GM12878 (cell line): ENCODE results near the gene FGF23. TPM values are rescaled to one million over a fixed set of nuclear protein-coding genes. Genes with fewer than 3 reads are reported as not detected.

Source experiments
- ATAC-seq: fragments of 200-7000 bp; cut with Tn5 transposase; 3 replicates; pipeline ENCODE4 v1.9.1; 2020; ENCODE audit warnings: mild to moderate bottlenecking, moderate library complexity
- BruUV-seq: library from RNA; stranded (reverse); fragments of 400-500 nt; replicated peaks from 2 replicates; lab custom pipeline; 2021; lab: Mats Ljungman, UMichigan
- CTCF ChIA-PET: fragments of 300-600 bp; sonication (Branson Sonifier 250); formaldehyde crosslinking; extraction: SDS; loops from one replicate; lab custom pipeline; 2021; ENCODE audit warnings: inconsistent platforms; lab: Yijun Ruan, JAX
- POLR2A ChIA-PET: fragments of 350-600 bp; formaldehyde crosslinking; extraction: SDS; loops from one replicate; lab custom pipeline; 2021; ENCODE audit warnings: inconsistent platforms; lab: Charles Lee
- RAD21 ChIA-PET: fragments of 300-600 bp; sonication (Branson Sonifier 250); formaldehyde crosslinking; loops from one replicate; lab custom pipeline; 2023; ENCODE audit warnings: antibody characterized with exemption; ENCODE audit not compliant: unreplicated experiment; lab: Charles Lee
- SMC1A ChIA-PET: fragments of 300-600 bp; sonication (Branson Sonifier 250); formaldehyde crosslinking; loops from one replicate; lab custom pipeline; 2023; ENCODE audit not compliant: unreplicated experiment, uncharacterized antibody; lab: Charles Lee
- DNase-seq: peaks from one replicate; pipeline ENCODE4 v3.0.0-alpha.2; 2011; ENCODE audit warnings: low read depth, low spot score
- FAIRE-seq: peaks from 3 replicates; lab custom pipeline; 2011; peaks lifted over from hg19 to GRCh38; lab: Jason Lieb, UNC
- H2AFZ ChIP-seq: 2 replicates; pipeline ENCODE4 v1.6.0; 2011; ENCODE audit warnings: low read depth, low read length, control low read depth; ENCODE audit not compliant: control insufficient read depth
- H3K27ac ChIP-seq: 2 replicates; pipeline ENCODE4 v1.5.1; 2011; ENCODE audit warnings: control low read depth; ENCODE audit not compliant: control insufficient read depth, insufficient read depth
- H3K27me3 ChIP-seq, 2 experiments: replicated peaks in 1 of 2; 2 replicates each; pipeline versions ENCODE4 v1.6.0 to v1.6.1; 2011; ENCODE audit warnings: low read length in 1 of 2; ENCODE audit not compliant: control insufficient read depth in 2 of 2, insufficient read depth in 2 of 2
- H3K36me3 ChIP-seq, 2 experiments: 2 replicates each; pipeline ENCODE4 v1.5.1; 2011; ENCODE audit warnings: low read length in 1 of 2; ENCODE audit not compliant: control insufficient read depth in 2 of 2, insufficient read depth in 2 of 2
- H3K4me1 ChIP-seq: 2 replicates; pipeline ENCODE4 v1.6.1; 2011; ENCODE audit warnings: mild to moderate bottlenecking, low read length, moderate library complexity, mixed read lengths; ENCODE audit not compliant: control insufficient read depth, insufficient read depth
- H3K4me2 ChIP-seq: 2 replicates; pipeline ENCODE4 v1.6.0; 2011; ENCODE audit warnings: control low read depth; ENCODE audit not compliant: control insufficient read depth, insufficient read depth
- H3K4me3 ChIP-seq: fragments of 200-600 bp; sonication (generic); 2 replicates; pipeline ENCODE4 v1.5.1; 2016
- H3K79me2 ChIP-seq: 2 replicates; pipeline ENCODE4 v1.6.0; 2011; ENCODE audit warnings: low read length; ENCODE audit not compliant: control insufficient read depth, insufficient read depth
- H3K9ac ChIP-seq: 2 replicates; pipeline ENCODE4 v1.8.0; 2011; ENCODE audit warnings: low read length, control low read depth, mixed read lengths; ENCODE audit not compliant: control insufficient read depth, insufficient read depth
- H3K9me3 ChIP-seq: replicated peaks from 3 replicates; pipeline ENCODE4 v1.5.1; 2011; ENCODE audit warnings: mild to moderate bottlenecking, low read length; ENCODE audit not compliant: control insufficient read depth, insufficient read depth
- H4K20me1 ChIP-seq: 2 replicates; pipeline ENCODE4 v1.6.0; 2011; ENCODE audit not compliant: control insufficient read depth, insufficient read depth
- BCL11A ChIP-seq: IDR thresholded peaks from 2 replicates; pipeline ENCODE4 v1.6.1; 2011; ENCODE audit warnings: low read depth, low read length
- CHD4 ChIP-seq: fragments of 200-600 bp; sonication (generic); IDR thresholded peaks from 2 replicates; pipeline ENCODE4 v1.6.1; 2016; ENCODE audit warnings: mild to moderate bottlenecking
- ESRRA ChIP-seq: IDR thresholded peaks from 2 replicates; pipeline ENCODE4 v1.6.1; 2012; ENCODE audit warnings: mild to moderate bottlenecking, low read length, improper control_type of control experiment
- GABPA ChIP-seq: IDR thresholded peaks from 2 replicates; pipeline ENCODE4 v1.6.1; 2014; ENCODE audit warnings: antibody characterized with exemption, low read depth, mild to moderate bottlenecking, inconsistent platforms
- MEF2A ChIP-seq: IDR thresholded peaks from 2 replicates; pipeline ENCODE4 v1.6.1; 2011; ENCODE audit warnings: low read depth, mild to moderate bottlenecking, low read length, moderate library complexity; ENCODE audit not compliant: insufficient read depth
- MYB ChIP-seq: fragments of 150-350 bp; IDR thresholded peaks from 2 replicates; pipeline ENCODE4 v1.6.1; 2014; ENCODE audit warnings: mild to moderate bottlenecking, low read depth, low read length, borderline replicate concordance
- NFYA ChIP-seq: IDR thresholded peaks from 2 replicates; pipeline ENCODE4 v1.6.1; 2011; ENCODE audit warnings: low read depth, mild to moderate bottlenecking, low read length, improper control_type of control experiment, borderline replicate concordance
- RAD21 ChIP-seq: IDR thresholded peaks from 2 replicates; pipeline ENCODE4 v1.6.1; 2011; ENCODE audit warnings: mild to moderate bottlenecking, low read depth, low read length, moderate library complexity; ENCODE audit not compliant: insufficient read depth
- RBBP5 ChIP-seq: fragments of 200-600 bp; sonication (generic); conservative IDR thresholded peaks from 2 replicates; pipeline ENCODE4 v1.6.1; 2016
- SMC3 ChIP-seq: IDR thresholded peaks from 2 replicates; pipeline ENCODE4 v1.6.1; 2011; ENCODE audit warnings: low read length, improper control_type of control experiment, borderline replicate concordance
- TCF12 ChIP-seq: IDR thresholded peaks from 2 replicates; pipeline ENCODE4 v1.6.1; 2011; ENCODE audit warnings: low read depth, mild to moderate bottlenecking, low read length
- YY1 ChIP-seq: IDR thresholded peaks from 2 replicates; pipeline ENCODE4 v1.6.1; 2011; ENCODE audit warnings: low read depth, mild to moderate bottlenecking, low read length
- WGBS: methylation state at CpG from one replicate; pipeline ENCODE4 v1.1.6; 2016; ENCODE audit warnings: low lambda C conversion rate; ENCODE audit not compliant: insufficient replicate concordance, insufficient coverage; ENCODE audit errors: missing lambda C conversion rate; 5-methylcytosine and 5-hydroxymethylcytosine counted together
- in situ Hi-C: fragments of 300-500 bp; cut with MboI; formaldehyde crosslinking; loops from 9 replicates; pipeline ENCODE4 v1.14.3; 2018; ENCODE audit warnings: mixed read lengths
- intact Hi-C: fragments of 100-400 bp; cut with micrococcal nuclease; formaldehyde crosslinking; loops from one replicate; pipeline ENCODE4 v1.14.2; 2022; ENCODE audit not compliant: unreplicated experiment
- polyA plus RNA-seq, 11 experiments: library from polyadenylated mRNA; depleted of rRNA in 4 of 11; unstranded in 6 of 11; stranded (reverse) in 5 of 11; fragments of >200 nt; fragmentation: Nextera tagmentation in 4 of 11; fragmentation: Illumina TruSeq in 1 of 11; extraction: Ambion mirVana in 4 of 11; extraction: Trizol in 1 of 11; gene quantifications; 1 replicate in 1 of 11; 2 replicates in 10 of 11; pipeline versions ENCODE4 v1.2.1 to v1.2.3, GENCODE V29; 2011 to 2016; ENCODE audit warnings: inconsistent platforms in 2 of 11, missing spikeins in 2 of 11, low read depth in 1 of 11
- total RNA-seq, 4 experiments: library from RNA; depleted of rRNA in 3 of 4; stranded (reverse); fragments of >200 nt in 3 of 4; fragmentation: Illumina TruSeq in 1 of 4; extraction: Trizol in 1 of 4; gene quantifications; 2 replicates each; pipeline versions ENCODE4 v1.2.1 to v1.2.3, GENCODE V29; 2013 to 2021
- TF ChIP-seq, protein P1 (sequence below): fragments of 450-650 bp; IDR thresholded peaks from 2 replicates; pipeline ENCODE4 v1.6.1; 2017; ENCODE audit warnings: mild to moderate bottlenecking, moderate library complexity
- TF ChIP-seq, protein P2 (sequence below): IDR thresholded peaks from 2 replicates; pipeline ENCODE4 v1.6.1; 2012; ENCODE audit warnings: low read depth, low read length, improper control_type of control experiment
- TF ChIP-seq, protein P3 (sequence below), 3 experiments: IDR thresholded peaks in 2 of 3; conservative IDR thresholded peaks in 1 of 3; 2 replicates each; pipeline ENCODE4 v1.5.1; 2011; ENCODE audit warnings: low read depth in 3 of 3, low read length in 3 of 3, mild to moderate bottlenecking in 3 of 3, control low read depth in 2 of 3, moderate library complexity in 2 of 3, inconsistent platforms in 1 of 3, mixed read lengths in 1 of 3; ENCODE audit not compliant: control insufficient read depth in 2 of 3, insufficient read depth in 1 of 3; ENCODE audit errors: extremely low read depth in 1 of 3
- TF ChIP-seq, protein P4 (sequence below): fragments of 450-650 bp; IDR thresholded peaks from 2 replicates; pipeline ENCODE4 v1.6.1; 2014; ENCODE audit warnings: mild to moderate bottlenecking
- TF ChIP-seq, protein P5 (sequence below): IDR thresholded peaks from 2 replicates; pipeline ENCODE4 v1.6.1; 2011; ENCODE audit warnings: low read depth, low read length, improper control_type of control experiment, borderline replicate concordance

The FGF23 gene
- total and polyA plus RNA-seq, 10 of the 15 experiments (the other 5 are each of a cell fraction or from before 2014, with no cell fraction given) = not detected

DNA sequence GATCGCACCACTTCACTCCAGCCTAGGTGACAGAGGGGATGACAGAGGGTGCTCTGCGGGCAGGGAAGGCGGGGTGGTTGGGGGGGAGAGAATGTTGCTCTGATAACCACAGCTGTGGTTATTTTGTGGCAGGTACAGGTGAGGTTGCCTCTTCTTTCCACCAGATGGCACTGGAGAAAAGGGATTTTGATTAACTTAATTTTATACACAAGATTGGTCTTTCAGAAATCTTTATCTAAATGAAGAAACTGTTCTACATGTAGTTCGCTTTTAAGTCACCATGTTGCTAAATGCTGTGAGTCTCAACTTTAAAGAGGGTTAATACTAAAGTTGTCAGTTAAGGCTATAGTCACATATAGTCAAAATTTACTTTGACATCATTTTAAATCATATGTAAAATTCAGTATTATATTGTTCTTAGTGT is 25.7 kb downstream of the FGF23 start:
- BruUV-seq = no TSS peak
- Histone ChIP-seq H3K27ac (no peak overlapping the region), H4K20me1 (no peaks in the 10 kb centered on the region), H3K9ac (no peak overlapping the region), H3K4me3 (no peak overlapping the region), H3K36me3 (peaks cover 0 to 4% of the 10 kb centered on the region in 2 experiments), H3K4me2 (no peak overlapping the region), H3K9me3 (no peaks in the 10 kb centered on the region), H2AFZ (no peak overlapping the region), H3K79me2 (no peaks in the 10 kb centered on the region), H3K27me3 (no peaks in the 10 kb centered on the region), H3K4me1 (no peaks in the 10 kb centered on the region)
- in situ Hi-C loops (no loop called here), intact Hi-C loops (loop anchor here (10.0 kb wide), 1 partner anchor 469 kb away; no protein-coding TSS in a partner anchor)
- RAD21 ChIA-PET = interaction anchor here (1.5 kb wide), 1 partner anchor 174 kb away, joined by 4 read pairs; no protein-coding TSS in a partner anchor
- no peak for FAIRE-seq
- peak; percentile 64 for ATAC-seq
- CTCF ChIA-PET = interaction anchor here (1.1 kb wide), 1 partner anchor 174 kb away, joined by 10 read pairs; no protein-coding TSS in a partner anchor
- WGBS = 83% methylated on average over 4 of the region's 4 CpGs
- no peak for DNase-seq
- POLR2A ChIA-PET = no interaction called here
- SMC1A ChIA-PET = no interaction called here
- TF ChIP-seq GABPA (no peak), RBBP5 (no peak), MEF2A (no peak), MYB (no peak), NFYA (no peak), SMC3 (peak; percentile 29; the same call in 1 of the 2 replicates), TCF12 (no peak), YY1 (no peak), CHD4 (no peak), RAD21 (peak; percentile 42), BCL11A (no peak), ESRRA (no peak)
- TF ChIP-seq, protein P1, sequence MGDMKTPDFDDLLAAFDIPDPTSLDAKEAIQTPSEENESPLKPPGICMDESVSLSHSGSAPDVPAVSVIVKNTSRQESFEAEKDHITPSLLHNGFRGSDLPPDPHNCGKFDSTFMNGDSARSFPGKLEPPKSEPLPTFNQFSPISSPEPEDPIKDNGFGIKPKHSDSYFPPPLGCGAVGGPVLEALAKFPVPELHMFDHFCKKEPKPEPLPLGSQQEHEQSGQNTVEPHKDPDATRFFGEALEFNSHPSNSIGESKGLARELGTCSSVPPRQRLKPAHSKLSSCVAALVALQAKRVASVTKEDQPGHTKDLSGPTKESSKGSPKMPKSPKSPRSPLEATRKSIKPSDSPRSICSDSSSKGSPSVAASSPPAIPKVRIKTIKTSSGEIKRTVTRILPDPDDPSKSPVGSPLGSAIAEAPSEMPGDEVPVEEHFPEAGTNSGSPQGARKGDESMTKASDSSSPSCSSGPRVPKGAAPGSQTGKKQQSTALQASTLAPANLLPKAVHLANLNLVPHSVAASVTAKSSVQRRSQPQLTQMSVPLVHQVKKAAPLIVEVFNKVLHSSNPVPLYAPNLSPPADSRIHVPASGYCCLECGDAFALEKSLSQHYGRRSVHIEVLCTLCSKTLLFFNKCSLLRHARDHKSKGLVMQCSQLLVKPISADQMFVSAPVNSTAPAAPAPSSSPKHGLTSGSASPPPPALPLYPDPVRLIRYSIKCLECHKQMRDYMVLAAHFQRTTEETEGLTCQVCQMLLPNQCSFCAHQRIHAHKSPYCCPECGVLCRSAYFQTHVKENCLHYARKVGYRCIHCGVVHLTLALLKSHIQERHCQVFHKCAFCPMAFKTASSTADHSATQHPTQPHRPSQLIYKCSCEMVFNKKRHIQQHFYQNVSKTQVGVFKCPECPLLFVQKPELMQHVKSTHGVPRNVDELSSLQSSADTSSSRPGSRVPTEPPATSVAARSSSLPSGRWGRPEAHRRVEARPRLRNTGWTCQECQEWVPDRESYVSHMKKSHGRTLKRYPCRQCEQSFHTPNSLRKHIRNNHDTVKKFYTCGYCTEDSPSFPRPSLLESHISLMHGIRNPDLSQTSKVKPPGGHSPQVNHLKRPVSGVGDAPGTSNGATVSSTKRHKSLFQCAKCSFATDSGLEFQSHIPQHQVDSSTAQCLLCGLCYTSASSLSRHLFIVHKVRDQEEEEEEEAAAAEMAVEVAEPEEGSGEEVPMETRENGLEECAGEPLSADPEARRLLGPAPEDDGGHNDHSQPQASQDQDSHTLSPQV = no peak
- TF ChIP-seq, protein P2, sequence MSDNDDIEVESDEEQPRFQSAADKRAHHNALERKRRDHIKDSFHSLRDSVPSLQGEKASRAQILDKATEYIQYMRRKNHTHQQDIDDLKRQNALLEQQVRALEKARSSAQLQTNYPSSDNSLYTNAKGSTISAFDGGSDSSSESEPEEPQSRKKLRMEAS = no peak
- TF ChIP-seq, protein P3, sequence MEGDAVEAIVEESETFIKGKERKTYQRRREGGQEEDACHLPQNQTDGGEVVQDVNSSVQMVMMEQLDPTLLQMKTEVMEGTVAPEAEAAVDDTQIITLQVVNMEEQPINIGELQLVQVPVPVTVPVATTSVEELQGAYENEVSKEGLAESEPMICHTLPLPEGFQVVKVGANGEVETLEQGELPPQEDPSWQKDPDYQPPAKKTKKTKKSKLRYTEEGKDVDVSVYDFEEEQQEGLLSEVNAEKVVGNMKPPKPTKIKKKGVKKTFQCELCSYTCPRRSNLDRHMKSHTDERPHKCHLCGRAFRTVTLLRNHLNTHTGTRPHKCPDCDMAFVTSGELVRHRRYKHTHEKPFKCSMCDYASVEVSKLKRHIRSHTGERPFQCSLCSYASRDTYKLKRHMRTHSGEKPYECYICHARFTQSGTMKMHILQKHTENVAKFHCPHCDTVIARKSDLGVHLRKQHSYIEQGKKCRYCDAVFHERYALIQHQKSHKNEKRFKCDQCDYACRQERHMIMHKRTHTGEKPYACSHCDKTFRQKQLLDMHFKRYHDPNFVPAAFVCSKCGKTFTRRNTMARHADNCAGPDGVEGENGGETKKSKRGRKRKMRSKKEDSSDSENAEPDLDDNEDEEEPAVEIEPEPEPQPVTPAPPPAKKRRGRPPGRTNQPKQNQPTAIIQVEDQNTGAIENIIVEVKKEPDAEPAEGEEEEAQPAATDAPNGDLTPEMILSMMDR (IDR thresholded peaks at IDR 0.05 in 2 of 3, conservative IDR thresholded peaks at IDR 0.05 in 1 of 3; ENCODE audit: control insufficient read depth in 2 of 3, extremely low read depth in 1 of 3, insufficient read depth in 1 of 3, low read depth in 3 of 3, low read length in 3 of 3) = peak; percentile 26 to 40 (median 34); a peak in 2 of 6 replicates
- TF ChIP-seq, protein P4, sequence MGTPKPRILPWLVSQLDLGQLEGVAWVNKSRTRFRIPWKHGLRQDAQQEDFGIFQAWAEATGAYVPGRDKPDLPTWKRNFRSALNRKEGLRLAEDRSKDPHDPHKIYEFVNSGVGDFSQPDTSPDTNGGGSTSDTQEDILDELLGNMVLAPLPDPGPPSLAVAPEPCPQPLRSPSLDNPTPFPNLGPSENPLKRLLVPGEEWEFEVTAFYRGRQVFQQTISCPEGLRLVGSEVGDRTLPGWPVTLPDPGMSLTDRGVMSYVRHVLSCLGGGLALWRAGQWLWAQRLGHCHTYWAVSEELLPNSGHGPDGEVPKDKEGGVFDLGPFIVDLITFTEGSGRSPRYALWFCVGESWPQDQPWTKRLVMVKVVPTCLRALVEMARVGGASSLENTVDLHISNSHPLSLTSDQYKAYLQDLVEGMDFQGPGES = no peak
- TF ChIP-seq, protein P5, sequence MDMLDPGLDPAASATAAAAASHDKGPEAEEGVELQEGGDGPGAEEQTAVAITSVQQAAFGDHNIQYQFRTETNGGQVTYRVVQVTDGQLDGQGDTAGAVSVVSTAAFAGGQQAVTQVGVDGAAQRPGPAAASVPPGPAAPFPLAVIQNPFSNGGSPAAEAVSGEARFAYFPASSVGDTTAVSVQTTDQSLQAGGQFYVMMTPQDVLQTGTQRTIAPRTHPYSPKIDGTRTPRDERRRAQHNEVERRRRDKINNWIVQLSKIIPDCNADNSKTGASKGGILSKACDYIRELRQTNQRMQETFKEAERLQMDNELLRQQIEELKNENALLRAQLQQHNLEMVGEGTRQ = no peak
